ENCODE results near the gene FRG2.

The FRG2 gene

DNA sequence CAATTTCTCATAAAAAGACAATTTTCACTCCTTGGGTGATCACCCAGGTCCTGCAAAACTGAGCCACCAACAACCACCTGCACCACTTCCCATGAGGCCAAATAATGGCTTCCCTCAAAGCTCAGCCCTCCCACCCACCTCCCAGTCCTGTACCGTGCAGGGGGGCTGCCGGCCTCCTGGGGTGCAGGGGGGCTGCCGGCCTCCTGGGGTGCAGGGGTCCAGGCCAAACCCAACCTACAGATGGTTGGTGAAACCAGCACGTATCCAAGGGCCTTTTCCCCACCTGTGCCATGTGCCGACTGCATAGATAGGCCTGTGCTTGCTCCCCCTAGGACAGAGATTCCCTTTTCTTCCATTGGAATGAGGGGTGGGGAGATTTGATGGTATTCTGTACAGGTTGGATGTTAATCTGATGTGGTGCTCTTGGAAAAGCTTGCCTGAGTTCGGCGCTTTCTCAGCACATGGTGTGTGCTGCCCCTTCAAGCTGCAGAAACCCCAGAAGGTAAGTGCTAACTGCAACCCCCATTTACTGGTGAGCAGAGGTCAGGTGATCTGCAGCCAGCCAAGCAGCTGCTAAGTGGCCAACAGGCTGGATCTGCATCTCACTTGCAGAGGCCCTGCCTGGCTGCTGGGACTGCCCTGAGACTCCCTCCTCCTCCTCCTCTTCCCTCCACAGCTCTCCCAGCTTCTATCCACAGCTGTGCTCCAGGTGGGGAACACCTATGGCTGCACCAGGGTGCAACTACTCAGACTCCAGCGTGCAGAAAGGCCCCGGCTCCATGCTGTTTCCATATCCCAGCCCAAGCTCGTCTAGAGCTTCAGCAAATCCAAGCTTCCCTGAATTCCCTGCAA, 47.6 kb downstream of the FRG2 start:
- DNase-seq (ENCODE audit: low read depth), result no peak
- TF ChIP-seq CTCF (IDR thresholded peaks at IDR 0.05; ENCODE audit: low read depth, low read length, missing control alignments), result no peak
- no peak overlapping the region for H3K4me3 ChIP-seq (ENCODE audit: low read depth, low read length)
